ENCODE measurements around the gene C15orf39. TPM values are rescaled to one million over a fixed set of nuclear protein-coding genes. Genes with fewer than 3 reads are reported as not detected.
"Not testable (repeated sequence)": the region's sequence is repeated elsewhere in the genome, so short reads cannot be mapped to it uniquely, and the experiment has no call there.

Gene C15orf39
- total RNA-seq, 2 experiments from 2014 or later: 7.4 to 8.7 TPM

- Mint-ChIP-seq H3K9me3 (no peaks in the 10 kb centered on the region), H3K27me3 (ENCODE audit: low read depth) (no peaks in the 10 kb centered on the region), H3K4me1 (ENCODE audit: low read depth) (no peaks in the 10 kb centered on the region), H3K27ac (no peak overlapping the region), H3K4me3 (no peak overlapping the region), H3K36me3 (ENCODE audit: low read depth) (no peaks in the 10 kb centered on the region)
- CTCF ChIA-PET: no interaction called here
- intact Hi-C loops (cut with micrococcal nuclease): no loop called here
- DNase-seq: no peak
Measured at GRCh38 chr15:75223688-75224087, 22.0 kb downstream of the C15orf39 start.

- DNase-seq: no peak
- Mint-ChIP-seq H3K36me3 (ENCODE audit: low read depth) (no peaks in the 10 kb centered on the region), H3K4me1 (ENCODE audit: low read depth) (no peaks in the 10 kb centered on the region), H3K27me3 (ENCODE audit: low read depth) (no peaks in the 10 kb centered on the region), H3K27ac (no peak overlapping the region), H3K4me3 (no peak overlapping the region), H3K9me3 (no peaks in the 10 kb centered on the region)
- intact Hi-C loops (cut with micrococcal nuclease): no loop called here
- CTCF ChIA-PET: no interaction called here
Measured at GRCh38 chr15:75224281-75224680, 22.6 kb downstream of the C15orf39 start.

- DNase-seq; H3K9me3 Mint-ChIP-seq; intact Hi-C loops (cut with micrococcal nuclease); H3K4me3 Mint-ChIP-seq; CTCF ChIA-PET; H3K4me1 Mint-ChIP-seq (ENCODE audit: low read depth); H3K27me3 Mint-ChIP-seq (ENCODE audit: low read depth); H3K36me3 Mint-ChIP-seq (ENCODE audit: low read depth); H3K27ac Mint-ChIP-seq: not testable (repeated sequence)
Measured at GRCh38 chr15:75225102-75225836, 23.6 kb downstream of the C15orf39 start.

- CTCF ChIA-PET: no interaction called here
- Mint-ChIP-seq H3K4me1 (ENCODE audit: low read depth) (no peaks in the 10 kb centered on the region), H3K27ac (no peak overlapping the region), H3K9me3 (no peaks in the 10 kb centered on the region), H3K27me3 (ENCODE audit: low read depth) (no peaks in the 10 kb centered on the region), H3K4me3 (no peak overlapping the region), H3K36me3 (ENCODE audit: low read depth) (no peaks in the 10 kb centered on the region)
- no peak for DNase-seq
- intact Hi-C loops (cut with micrococcal nuclease): no loop called here
Measured at GRCh38 chr15:75225951-75226732, 24.5 kb downstream of the C15orf39 start.

GRCh38 chr15:75227112-75227511, 25.4 kb downstream of the C15orf39 start:
- intact Hi-C loops (cut with micrococcal nuclease); H3K27me3 Mint-ChIP-seq (ENCODE audit: low read depth); H3K36me3 Mint-ChIP-seq (ENCODE audit: low read depth); H3K9me3 Mint-ChIP-seq; H3K4me1 Mint-ChIP-seq (ENCODE audit: low read depth); H3K27ac Mint-ChIP-seq; CTCF ChIA-PET; H3K4me3 Mint-ChIP-seq; DNase-seq: not testable (repeated sequence)

- H3K4me1 Mint-ChIP-seq (ENCODE audit: low read depth): no peaks in the 10 kb centered on the region
- H3K36me3 Mint-ChIP-seq (ENCODE audit: low read depth): no peaks in the 10 kb centered on the region
- no peaks in the 10 kb centered on the region for H3K9me3 Mint-ChIP-seq
- CTCF ChIA-PET: no interaction called here
- no peak for DNase-seq
- peaks cover 3% of the 10 kb centered on the region for H3K27me3 Mint-ChIP-seq (ENCODE audit: low read depth)
- no peak overlapping the region for H3K4me3 Mint-ChIP-seq
- H3K27ac Mint-ChIP-seq: no peak overlapping the region
- intact Hi-C loops (cut with micrococcal nuclease): no loop called here
Measured at GRCh38 chr15:75227663-75228280, 26.1 kb downstream of the C15orf39 start.

- H3K36me3 Mint-ChIP-seq (ENCODE audit: low read depth): no peaks in the 10 kb centered on the region
- H3K4me3 Mint-ChIP-seq: no peak overlapping the region
- intact Hi-C loops (cut with micrococcal nuclease): no loop called here
- DNase-seq: no peak
- no peaks in the 10 kb centered on the region for H3K9me3 Mint-ChIP-seq
- CTCF ChIA-PET: no interaction called here
- H3K4me1 Mint-ChIP-seq (ENCODE audit: low read depth): no peaks in the 10 kb centered on the region
- peaks cover 3% of the 10 kb centered on the region for H3K27me3 Mint-ChIP-seq (ENCODE audit: low read depth)
- H3K27ac Mint-ChIP-seq: no peak overlapping the region
Measured at GRCh38 chr15:75228787-75229186, 27.1 kb downstream of the C15orf39 start.

GRCh38 chr15:75229191-75230015, 27.7 kb downstream of the C15orf39 start:
- DNase-seq: no peak
- no peaks in the 10 kb centered on the region for H3K9me3 Mint-ChIP-seq
- no peak overlapping the region for H3K27ac Mint-ChIP-seq
- H3K36me3 Mint-ChIP-seq (ENCODE audit: low read depth): no peaks in the 10 kb centered on the region
- no peaks in the 10 kb centered on the region for H3K4me1 Mint-ChIP-seq (ENCODE audit: low read depth)
- H3K4me3 Mint-ChIP-seq: no peak overlapping the region
- peaks cover 3% of the 10 kb centered on the region for H3K27me3 Mint-ChIP-seq (ENCODE audit: low read depth)
- CTCF ChIA-PET: no interaction called here
- intact Hi-C loops (cut with micrococcal nuclease): loop anchor here (10.0 kb wide), 1 partner anchor 95 kb away; no protein-coding TSS in a partner anchor

- Mint-ChIP-seq H3K9me3 (no peaks in the 10 kb centered on the region), H3K4me3 (no peak overlapping the region), H3K27ac (no peak overlapping the region), H3K27me3 (ENCODE audit: low read depth) (peaks cover 5% of the 10 kb centered on the region), H3K36me3 (ENCODE audit: low read depth) (no peaks in the 10 kb centered on the region), H3K4me1 (ENCODE audit: low read depth) (no peaks in the 10 kb centered on the region)
- intact Hi-C loops (cut with micrococcal nuclease): loop anchor here (10.0 kb wide), 1 partner anchor 95 kb away; no protein-coding TSS in a partner anchor
- CTCF ChIA-PET: no interaction called here
- no peak for DNase-seq
Measured at GRCh38 chr15:75230016-75230343, 28.3 kb downstream of the C15orf39 start.

- Mint-ChIP-seq H3K27ac (no peak overlapping the region), H3K4me1 (ENCODE audit: low read depth) (no peaks in the 10 kb centered on the region)
- intact Hi-C loops (cut with micrococcal nuclease): loop anchor here (10.0 kb wide), 1 partner anchor 94 kb away; no protein-coding TSS in a partner anchor
Measured at GRCh38 chr15:75230551-75231371, 29.1 kb downstream of the C15orf39 start.

GRCh38 chr15:75231836-75232235, 30.2 kb downstream of the C15orf39 start:
- H3K27ac Mint-ChIP-seq: no peak overlapping the region
- peaks cover 7% of the 10 kb centered on the region for H3K27me3 Mint-ChIP-seq (ENCODE audit: low read depth)
- no peak for DNase-seq
- no peaks in the 10 kb centered on the region for H3K36me3 Mint-ChIP-seq (ENCODE audit: low read depth)
- intact Hi-C loops (cut with micrococcal nuclease): loop anchor here (10.0 kb wide), 1 partner anchor 93 kb away; no protein-coding TSS in a partner anchor
- H3K9me3 Mint-ChIP-seq: no peaks in the 10 kb centered on the region
- no peak overlapping the region for H3K4me3 Mint-ChIP-seq
- no peaks in the 10 kb centered on the region for H3K4me1 Mint-ChIP-seq (ENCODE audit: low read depth)
- CTCF ChIA-PET: interaction anchor here (0.6 kb wide), 1 partner anchor 833 kb away, joined by 3 read pairs; no protein-coding TSS in a partner anchor

More at GRCh38 chr15:75230551-75231371, 29.1 kb downstream of the C15orf39 start:
- Mint-ChIP-seq H3K4me3 (no peak overlapping the region), H3K36me3 (ENCODE audit: low read depth) (no peaks in the 10 kb centered on the region), H3K27me3 (ENCODE audit: low read depth) (peaks cover 7% of the 10 kb centered on the region), H3K9me3 (no peaks in the 10 kb centered on the region)
- CTCF ChIA-PET: no interaction called here
- no peak for DNase-seq

Data from activated naive CD4-positive, alpha-beta T cell treated with anti-CD3 and anti-CD28 coated beads for 36 hours (primary cell).